ENCODE measurements around the gene PNCK.

PNCK gene

DNA sequence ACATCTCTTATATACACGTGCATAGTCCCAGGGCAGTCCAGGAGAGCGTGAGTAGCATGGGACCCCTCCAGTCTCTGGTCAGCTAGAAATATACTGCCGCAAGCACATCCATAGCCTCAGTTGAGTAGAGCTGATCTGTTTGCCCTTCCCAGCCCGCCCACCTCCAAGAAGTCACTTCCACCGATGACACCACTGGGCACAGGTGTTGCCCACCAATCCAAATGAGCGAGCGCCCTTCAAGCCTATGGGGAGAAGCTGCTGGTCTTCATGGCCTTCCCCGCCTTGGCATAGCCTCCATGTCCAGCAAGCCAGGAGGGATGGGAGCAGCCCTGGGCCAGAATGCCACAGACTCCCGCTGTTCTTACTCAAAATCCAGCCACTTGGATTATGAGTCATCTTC lies 16.5 kb downstream of the PNCK start:
- DNase-seq: no peak

DNA sequence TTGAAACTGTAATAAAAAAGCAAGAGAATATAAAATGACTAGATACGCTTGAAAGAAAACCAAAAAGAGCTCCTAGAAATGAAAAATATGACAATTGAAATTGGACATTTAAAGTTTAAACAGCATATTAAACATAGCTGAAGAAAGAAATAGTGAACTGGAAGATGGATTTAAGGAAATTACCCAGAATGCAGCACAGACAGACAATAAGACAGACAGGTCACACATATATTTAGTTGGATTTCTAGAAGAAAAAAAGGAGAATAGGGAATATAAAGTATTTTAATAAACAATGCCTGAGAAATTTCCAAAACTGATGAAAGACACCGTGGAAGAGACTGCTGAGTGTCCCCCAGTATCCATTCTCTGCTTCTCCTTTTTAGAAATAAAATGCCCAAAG lies 20.1 kb downstream of the PNCK start:
- DNase-seq: no peak

DNA sequence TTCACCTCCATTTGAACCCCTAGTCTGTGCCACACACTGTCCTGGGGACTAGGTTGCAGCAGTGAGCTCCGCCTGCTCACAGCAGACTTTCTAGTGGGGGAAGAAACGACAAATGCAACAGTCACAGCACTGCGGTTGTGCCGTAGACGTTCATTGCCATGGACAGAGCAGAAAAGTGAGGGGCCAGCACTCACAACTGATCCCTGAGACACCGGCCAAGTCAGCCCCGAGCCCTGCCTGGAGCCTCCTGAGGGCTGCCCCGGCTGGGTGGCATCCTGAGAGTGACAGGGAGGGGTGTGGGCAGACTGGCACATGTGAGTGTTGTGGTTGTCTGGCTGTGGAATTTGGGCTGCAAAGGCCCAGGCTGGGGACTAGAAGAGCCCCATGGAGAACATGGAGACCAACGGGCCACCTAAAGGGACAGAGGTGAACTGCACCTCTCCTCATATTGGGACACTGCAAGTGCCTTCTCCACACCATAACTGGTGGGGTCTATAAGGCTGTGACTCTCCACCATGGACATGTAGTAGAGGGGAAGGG lies 22.0 kb downstream of the PNCK start:
- no peak for DNase-seq

DNA sequence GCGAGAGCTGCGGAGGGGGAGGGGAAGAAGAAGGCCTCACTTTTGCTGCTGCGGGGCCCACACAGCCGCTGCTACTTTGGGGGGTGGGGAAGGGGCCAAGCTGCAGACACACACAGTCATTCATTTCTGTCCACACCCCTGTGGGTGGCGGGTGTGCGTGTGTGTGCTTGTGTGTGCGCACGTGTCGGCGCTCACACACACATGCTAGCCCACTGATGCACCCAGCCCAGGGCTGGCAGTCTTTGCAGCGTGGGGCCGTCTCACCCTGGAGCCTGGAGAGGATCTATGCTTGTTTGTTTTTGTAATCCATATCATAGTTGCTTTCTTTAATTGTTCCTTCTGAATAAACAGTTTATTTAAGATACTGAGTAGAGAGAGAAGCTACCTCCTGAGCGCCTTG lies 22.7 kb downstream of the PNCK start:
- no peak for DNase-seq

DNA sequence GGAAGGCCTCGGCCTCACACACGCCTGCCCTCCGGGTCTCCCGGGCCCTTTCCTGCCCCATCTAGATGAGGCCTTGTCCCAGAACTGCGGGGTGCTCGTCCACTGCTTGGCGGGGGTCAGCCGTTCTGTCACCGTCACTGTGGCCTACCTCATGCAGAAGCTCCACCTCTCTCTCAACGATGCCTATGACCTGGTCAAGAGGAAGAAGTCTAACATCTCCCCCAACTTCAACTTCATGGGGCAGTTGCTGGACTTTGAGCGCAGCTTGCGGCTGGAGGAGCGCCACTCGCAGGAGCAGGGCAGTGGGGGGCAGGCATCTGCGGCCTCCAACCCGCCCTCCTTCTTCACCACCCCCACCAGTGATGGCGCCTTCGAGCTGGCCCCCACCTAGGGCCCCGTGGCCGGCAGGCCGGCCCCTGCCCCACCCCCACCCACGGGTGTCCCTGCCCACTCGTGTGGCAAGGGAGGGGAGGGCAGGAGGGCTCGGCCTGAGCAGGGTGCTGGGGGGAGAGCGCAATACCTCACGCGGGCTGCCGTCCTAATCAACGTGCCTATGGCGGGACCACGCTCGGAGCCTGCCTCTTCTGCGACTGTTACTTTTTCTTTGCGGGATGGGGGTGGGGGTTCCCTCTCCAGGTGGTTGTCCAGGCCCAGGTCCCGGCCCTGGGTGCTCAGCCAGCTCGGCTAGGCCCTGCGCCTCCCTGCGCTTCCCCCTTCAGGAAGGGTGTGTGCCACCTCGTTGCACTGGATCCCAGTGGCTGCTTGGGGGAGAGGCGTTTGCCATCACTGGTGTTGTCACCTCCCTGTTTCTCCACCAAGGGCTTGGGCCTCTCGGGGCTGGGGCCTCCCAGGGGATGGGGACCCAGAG lies 23.5 kb downstream of the PNCK start:
- no peak for DNase-seq

DNA sequence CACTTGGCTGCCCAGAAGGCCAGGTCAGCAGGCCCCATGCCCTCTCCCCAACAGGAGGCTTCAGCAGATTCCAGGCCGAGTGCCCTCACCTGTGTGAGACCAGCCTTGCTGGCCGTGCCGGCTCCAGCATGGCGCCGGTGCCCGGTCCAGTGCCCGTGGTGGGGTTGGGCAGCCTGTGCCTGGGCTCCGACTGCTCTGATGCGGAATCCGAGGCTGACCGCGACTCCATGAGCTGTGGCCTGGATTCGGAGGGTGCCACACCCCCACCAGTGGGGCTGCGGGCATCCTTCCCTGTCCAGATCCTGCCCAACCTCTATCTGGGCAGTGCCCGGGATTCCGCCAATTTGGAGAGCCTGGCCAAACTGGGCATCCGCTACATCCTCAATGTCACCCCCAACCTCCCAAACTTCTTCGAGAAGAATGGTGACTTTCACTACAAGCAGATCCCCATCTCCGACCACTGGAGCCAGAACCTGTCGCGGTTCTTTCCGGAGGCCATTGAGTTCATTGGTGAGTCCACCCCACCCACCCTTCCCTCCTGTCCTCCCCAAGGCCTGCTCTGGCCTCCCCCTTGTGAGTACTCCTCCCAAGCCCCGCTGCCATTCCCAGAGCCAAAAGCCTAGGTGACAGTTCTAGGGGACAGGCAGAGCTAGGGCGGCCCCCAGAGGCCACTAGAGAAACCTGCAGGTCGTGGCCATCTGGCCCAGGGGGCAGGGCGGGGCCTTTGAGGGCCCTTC lies 24.3 kb downstream of the PNCK start:
- DNase-seq: no peak

DNA sequence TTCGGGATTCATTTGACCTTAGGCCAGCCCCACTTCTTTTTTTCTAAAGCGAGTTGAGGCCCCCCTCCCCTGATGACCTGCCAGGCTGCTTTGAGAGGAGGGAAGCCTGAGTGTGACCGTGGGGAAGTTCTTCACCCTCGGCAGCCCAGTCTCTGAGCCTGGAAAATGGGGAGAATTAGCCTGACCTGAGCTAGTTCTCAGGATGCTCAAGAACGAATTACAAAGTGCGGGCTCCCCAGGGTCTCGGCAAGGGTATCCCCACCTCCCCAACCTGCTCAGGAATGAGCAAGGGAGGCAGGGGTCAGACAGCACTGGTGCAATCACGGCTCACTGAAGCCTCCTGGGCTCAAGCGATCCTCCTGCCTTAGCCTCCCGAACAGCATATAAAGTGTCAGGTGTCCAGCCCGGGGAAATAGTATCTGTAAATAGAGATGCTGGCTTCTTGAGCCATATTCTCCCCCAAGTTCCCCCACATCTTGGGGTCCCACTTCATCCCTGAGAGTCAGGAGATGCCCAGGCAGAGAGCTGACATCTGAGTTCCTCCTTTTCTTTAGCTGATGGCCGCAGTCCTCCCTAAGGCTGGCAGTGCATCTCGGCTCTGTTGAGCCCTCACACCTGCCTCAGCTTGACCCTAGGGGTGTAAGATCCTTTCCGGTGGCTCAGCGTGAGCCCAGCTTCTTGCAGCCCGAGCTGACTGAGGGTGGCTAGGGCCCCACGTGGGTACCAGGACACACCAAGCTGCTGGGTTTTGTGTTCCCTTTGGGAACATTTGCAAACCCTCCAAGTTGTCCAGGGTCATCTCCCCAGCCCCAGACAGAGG lies 25.0 kb downstream of the PNCK start:
- DNase-seq: no peak

DNA sequence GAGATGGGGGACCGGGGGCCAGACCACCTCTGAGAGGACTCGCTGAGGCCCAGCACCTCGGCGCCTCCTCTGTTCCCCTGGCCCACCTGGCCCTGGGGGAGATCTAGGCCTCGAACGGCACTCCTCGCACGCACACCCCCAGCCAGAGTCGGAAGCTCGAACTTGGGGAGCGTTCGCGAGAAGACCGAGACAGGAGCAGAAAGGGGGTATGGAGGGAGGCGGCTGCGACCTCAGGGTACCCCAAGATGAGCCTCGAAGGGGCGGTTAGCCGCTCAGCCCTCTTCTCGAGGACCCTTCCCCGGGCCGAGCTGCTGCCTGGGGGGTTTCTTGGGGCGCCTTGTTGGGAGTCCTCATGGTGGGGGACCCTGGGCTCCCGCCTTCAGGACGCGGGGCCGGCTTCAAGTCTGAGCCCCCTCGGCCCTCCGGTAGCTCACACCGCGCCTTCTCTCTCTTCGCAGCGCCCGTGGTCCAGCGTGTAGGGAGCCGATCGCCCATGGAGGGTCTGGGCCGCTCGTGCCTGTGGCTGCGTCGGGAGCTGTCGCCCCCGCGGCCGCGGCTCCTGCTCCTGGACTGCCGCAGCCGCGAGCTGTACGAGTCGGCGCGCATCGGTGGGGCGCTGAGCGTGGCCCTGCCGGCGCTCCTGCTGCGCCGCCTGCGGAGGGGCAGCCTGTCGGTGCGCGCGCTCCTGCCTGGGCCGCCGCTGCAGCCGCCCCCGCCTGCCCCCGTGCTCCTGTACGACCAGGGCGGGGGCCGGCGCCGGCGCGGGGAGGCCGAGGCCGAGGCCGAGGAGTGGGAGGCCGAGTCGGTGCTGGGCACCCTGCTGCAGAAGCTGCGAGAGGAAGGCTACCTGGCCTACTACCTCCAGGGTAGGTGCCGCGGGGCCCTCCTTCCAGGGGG lies 25.9 kb downstream of the PNCK start:
- no peak for DNase-seq

DNA sequence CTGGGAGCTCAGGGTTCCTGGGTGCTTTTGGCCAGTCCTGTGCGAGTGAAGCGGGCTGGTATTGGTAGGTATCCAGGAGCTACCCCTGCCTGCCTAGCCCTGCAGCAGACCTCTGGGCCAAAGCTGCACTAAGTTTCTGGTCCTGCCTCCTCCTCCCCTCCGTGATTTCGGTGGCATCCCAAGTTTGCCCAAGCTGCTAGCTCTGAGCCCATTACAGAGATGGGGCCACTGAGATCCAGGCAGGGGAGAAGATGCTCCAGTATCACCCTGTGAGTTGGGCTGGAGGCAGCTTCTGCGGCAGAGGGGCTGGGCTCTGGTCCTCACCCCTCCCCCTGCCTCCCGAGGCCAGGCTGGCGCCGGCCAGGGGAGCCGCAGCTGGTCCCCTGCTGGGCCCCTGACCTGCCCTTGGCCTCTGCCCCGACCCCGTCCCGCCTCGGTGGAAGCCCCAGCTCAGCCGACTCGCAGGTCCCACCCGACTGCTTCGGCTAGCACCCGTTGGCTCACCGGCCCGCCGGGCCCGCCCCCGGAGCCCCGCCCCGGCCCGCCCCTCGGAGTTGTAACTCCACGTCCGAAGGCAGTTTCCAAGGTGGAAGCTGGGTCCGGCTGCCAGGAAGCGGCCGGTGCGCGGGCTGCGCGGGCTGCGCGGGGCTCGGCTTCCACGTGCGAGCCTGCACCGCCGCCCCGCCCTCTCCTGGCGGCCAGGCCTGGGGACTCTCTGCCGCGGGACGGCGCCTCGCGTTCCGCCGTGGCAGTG lies 26.8 kb downstream of the PNCK start, which contains the start of gene DUSP9:
DUSP9 (plus strand) TSS at position 584 of the 754 bp plus-strand sequence. CDS start 751 bp downstream, outside the sequence.
- no peak for DNase-seq

DNA sequence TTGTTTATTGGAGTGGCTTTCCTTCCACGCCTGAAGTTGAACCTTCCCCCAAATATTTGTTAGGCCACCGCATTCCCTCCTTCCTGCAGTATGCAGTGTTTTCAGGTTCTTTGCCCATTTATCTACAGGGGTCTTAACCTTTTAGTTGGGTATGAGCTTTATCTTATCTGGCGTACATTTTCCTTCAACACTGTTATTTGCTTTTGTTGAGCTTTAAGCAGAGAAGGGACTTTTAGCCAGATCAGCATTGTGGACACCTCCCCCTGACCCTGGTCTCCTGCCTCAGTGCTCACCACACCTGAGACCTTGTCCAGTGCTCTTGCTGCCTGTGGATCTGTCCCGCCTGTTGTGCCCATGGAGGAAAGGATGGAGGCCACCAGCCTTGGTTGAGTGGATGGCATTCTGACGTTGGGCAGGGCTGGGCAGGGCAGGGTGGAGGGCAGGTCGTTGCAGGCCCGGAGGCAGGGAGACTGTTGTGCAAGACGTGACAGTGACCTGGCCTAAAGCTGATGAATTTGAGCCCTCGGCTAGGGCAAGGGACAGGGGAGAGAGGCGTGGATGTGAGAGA lies 27.6 kb downstream of the PNCK start:
- no peak for DNase-seq

DNA sequence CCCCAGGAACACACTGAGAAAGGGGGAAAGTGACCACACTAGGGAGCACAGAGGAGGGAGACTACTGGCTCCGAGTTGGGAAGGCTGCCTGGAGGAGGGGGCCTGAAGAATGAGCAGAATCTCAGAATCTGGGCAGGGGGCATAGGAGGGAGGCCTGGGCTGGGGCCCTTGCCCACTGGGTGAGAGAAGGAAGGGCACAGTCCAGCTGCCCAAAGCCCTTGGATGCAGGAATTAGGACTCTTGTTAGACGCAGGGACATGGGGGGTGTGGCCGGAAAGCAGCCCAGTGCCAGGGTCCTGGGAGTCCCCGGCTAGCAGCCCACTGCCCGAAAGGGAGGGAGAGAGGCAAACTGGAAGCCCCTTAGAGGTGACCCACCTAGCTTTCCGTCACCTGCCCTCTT lies 28.5 kb downstream of the PNCK start:
- no peak for DNase-seq

DNA sequence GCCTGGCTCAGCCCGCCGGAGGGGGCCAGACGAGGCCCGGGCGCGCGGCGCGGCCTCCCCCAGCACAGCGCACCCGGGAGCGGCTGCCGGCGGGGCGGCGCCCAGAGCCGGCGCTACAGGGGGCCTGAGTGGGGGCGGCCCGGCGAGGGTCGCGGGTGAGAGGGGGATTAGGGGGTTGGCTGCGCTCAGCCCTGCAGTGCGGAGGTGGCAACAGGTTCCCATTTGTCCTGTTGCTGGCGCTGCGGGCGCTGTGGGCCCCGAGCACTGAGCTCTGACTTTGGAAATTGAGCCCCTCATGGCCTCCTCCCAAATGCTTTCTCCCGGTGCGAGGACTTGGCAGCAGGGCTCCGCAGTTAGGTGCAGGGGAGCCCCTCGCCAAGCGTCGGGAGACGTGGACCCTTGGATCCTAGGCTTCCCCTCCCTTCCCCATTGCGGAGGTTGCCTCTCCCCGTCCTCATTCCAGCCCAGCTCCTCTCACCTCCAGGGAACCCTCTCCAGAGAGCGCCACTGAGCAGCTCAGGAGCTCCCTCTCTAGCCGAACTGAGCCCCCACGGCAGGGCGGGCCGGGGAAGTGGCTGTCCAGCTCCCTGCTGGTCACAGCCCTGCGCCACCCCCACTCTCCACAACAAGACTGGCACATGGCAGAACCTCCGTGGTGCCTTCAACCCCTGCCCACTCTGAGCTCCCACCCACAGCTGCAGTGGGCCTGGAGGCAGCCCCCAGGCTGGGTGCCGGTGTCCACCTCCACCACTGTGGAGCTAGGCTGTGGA lies 29.1 kb downstream of the PNCK start:
- DNase-seq: no peak

DNA sequence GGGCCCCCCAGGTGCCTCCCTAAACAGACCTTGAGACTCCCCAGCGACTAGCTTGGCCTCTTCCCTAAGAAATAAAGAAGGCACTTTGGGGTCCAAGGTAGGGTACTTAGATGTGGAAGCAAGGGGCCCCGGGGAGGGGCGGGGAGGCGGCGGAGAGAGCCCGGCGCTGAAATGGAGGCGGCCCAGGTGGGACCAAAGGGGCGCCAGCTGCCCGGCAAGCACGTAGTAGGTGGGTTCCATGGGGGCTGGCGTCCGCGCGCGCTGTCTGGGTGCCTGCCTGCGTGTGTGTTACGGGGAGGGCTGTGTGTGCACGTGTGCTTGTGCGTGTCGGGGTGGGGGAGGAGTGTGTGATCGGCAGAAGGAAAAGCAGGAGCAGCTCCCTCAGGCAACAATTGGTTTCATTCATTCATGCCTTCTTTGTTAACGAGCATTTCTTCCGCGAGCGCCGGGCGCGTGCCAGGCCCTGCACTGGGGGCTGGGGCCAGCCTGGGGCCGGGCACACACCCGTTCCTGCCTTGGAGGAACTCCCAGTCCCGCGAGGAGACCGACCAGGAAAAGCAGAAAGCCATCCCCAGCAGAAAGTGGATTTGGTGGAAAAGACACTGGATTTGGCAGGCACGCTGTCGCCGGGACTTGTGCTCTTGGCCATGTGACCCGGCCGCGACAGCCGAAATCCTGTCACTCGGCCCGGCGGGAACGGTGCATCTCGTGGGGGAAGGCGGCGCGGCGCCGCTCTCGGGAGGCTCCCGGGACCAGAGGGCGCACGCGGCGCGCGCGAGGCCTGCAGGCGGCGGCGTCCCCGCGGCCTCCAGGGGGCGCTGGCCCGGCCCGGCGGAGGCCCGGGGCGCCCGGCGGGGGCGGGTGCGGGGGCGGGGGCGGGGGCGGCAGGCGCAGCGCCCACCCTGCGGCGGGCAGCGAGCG lies 29.9 kb downstream of the PNCK start:
- DNase-seq: no peak

DNA sequence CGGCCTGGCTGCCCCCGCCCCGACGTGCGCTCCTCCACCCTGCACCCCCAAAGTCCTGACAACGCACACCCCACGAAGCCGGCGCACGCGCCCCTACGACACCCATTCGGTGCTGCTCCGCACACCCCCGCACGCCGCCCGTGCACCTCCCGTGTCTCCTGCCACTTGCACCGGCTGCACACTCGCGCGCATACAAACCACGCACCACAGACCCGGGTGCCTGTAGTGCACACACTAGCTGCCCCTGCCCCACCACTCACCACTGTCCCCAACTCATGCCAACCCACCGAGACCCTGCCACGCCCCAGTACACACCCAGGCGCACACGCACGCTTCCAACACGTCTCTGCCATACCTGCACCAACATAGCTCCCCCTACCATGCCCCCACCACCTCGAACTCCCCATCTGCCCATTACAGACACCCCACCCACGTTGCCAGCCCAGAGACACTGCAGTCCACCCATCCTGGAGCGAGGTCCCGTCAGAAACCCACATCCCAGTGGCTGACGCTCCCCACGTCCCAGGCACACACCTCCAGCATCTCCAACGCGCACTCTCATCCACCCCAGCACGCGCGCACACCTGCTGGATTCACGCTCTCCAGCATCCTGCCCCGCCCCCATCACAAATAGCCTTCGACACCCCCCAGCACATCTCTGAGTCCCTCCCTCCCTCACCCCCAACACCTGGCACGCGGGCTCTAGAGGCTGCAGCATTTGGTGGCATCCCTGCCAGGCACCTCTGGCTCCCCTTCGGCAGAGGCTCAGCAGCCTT lies 30.8 kb downstream of the PNCK start:
- DNase-seq: no peak

DNA sequence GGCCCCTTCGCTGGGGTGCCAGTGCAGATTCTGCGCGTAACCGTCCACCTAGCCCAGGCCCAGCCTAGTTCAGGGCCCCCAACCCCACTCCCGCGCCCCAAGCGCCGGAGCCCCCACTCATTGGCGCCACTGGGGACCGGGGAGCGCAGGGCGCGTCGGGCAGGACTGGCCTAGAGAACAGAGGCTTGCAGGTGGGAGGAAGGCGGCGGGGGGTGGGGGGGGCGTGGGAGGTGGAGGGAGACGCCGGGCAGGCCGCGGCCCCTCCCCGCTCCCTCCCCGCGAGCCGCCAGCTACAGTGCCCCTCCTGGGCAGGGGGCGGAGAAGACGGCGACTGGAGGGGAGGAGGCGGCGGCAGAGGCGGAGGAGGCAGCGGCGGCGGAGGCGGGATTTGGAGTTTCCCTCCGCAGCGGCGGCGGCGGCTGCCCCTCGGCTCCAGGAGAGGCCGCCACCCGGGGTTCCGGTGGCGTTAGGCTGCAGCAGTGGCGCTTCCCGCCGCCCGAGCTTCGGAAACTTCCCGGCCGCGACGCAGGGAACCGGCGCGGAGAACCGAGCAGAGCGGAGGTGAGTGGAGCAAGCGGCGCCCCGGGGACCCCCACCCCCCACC lies 31.5 kb downstream of the PNCK start:
- DNase-seq: no peak

DNA sequence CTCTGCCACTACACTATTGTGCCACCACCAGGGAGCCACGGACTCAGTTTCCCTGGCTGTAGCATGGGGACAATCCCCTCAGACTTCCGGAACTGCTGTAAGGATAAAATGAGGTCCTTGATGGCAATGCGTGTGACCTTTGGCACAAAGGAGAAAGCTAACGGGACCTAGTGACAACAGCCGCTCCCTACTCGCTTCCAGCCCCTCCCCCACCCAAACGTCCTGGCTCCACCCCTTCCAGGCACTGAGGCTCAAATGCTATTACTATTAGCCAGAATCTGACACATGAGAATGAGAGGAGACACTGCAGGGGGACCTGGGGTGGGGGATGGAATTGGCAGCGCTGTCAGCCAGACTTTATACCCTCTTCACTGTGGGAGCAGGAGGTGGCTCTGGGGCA lies 32.0 kb downstream of the PNCK start:
- DNase-seq: no peak

DNA sequence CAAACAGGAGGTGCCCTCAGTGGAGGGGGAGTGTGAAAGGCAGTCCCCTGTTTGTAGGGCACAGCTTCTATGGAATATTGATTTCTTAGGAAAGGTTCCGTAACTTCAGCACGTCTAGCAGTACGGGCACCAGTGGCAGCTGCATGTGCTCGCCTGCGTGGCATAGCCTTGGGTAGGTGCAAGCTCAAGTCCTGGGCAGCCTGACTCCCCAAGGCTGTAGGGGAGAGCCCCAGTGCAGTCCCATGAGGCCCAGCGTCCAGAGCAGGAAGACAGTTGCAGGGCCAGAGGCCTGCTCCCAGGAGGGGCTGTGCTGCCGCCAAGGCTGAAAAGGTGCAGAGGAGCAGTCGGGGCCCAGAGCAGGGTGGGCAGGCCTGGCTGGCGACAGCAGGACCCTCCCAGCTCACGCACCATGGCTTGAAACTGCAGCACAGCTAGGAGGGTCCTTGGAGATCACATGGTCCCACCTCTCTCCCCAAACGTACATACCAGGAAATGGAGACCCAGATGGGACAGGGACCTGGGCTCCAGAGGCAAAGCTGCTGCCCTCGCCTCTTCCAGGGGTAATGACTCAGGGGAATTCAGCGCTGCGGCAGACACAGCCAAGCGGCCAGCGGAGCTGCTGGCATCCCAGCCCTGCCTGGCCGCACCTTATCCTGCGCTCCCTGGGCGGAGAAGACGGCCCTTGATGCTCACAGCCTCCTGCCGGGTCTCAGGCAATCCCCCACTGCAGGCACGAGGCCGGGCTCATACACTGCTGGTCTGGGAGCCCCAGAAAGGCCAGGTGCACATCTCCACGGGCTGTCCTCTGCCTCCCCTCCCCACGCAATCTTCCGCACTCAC lies 32.7 kb downstream of the PNCK start:
- no peak for DNase-seq

All from kidney glomerular epithelial cell (primary cell).